ENCODE results near the gene CAP1.

Gene CAP1

DNA sequence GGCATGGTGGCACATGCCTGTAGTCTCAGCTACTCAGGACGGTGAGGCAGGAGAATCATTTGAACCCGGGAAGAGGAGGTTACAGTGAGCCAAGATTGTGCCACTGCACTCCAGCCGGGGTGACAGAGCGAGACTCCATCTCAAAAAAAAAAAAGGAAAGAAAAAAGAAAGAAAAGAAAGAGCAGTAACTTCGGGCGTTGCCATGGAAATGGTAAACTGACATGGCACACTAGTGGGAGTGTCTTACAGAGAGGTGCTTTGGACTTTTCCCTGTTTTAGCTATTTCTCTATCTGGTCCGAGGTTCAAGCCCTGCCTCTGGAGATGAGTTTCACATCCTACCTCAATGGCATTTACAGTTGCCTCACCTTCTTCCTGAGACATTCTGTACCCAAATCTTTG lies 79.6 kb downstream of the CAP1 start:
- TF ChIP-seq CTCF (IDR thresholded peaks at IDR 0.05; ENCODE audit: low read depth, low read length), result no peak
- no peak overlapping the region for H3K4me3 ChIP-seq (ENCODE audit: low read depth, low read length)
- in situ Hi-C loops (cut with HindIII; ENCODE audit: low sequenced_read_pairs), result no loop called here
- no peak for DNase-seq (ENCODE audit: low read depth, low spot score)
